Left lung (tissue), 10 donors: ENCODE measurements around the gene POLR2C. TPM values are rescaled to one million over a fixed set of nuclear protein-coding genes. Genes with fewer than 3 reads are reported as not detected.

Experiments used
- ATAC-seq: fragments of 200-7000 bp; cut with Tn5 transposase; one replicate; pipeline ENCODE4 v1.9.1; 2020; ENCODE audit warnings: moderate library complexity
- DNase-seq, 4 donors: peaks; one replicate each; pipeline ENCODE4 v3.0.0-alpha.2; 2013 to 2020
- H3K27ac ChIP-seq, 2 donors: fragments of 200-600 bp; sonication (generic) in 1 of 2; one replicate each; pipeline versions ENCODE4 v1.5.0 to v1.8.0; 2020 to 2021
- H3K27me3 ChIP-seq, 2 donors: fragments of 200-600 bp; sonication (generic) in 1 of 2; one replicate each; pipeline versions ENCODE4 v1.5.0 to v1.8.0; 2020 to 2021
- H3K36me3 ChIP-seq, 2 donors: fragments of 200-600 bp; sonication (generic) in 1 of 2; one replicate each; pipeline versions ENCODE4 v1.5.0 to v1.8.0; 2020 to 2021
- H3K4me1 ChIP-seq, 2 donors: fragments of 200-600 bp; one replicate each; pipeline ENCODE4 v1.8.0; 2021
- H3K4me3 ChIP-seq, 2 donors: fragments of 200-600 bp; sonication (generic) in 1 of 2; one replicate each; pipeline versions ENCODE4 v1.5.0 to v1.8.0; 2020 to 2021; ENCODE audit warnings: mild to moderate bottlenecking in 1 of 2
- H3K9me3 ChIP-seq, 2 donors: fragments of 200-600 bp; sonication (generic) in 1 of 2; one replicate each; pipeline versions ENCODE4 v1.5.0 to v1.8.0; 2020 to 2021
- CTCF ChIP-seq, 2 donors: fragments of 200-600 bp; sonication (generic) in 1 of 2; IDR thresholded peaks; one replicate each; pipeline versions ENCODE4 v1.5.0 to v1.8.0; 2021; ENCODE audit warnings: antibody characterized with exemption in 2 of 2
- intact Hi-C, 2 donors: fragments of 100-400 bp; cut with DNase I; formaldehyde crosslinking; loops; one replicate each; pipeline versions ENCODE4 v1.11.2 to v1.14.2; 2022
- polyA plus RNA-seq, 6 donors: library from polyadenylated mRNA; unstranded; fragments of 120-200 nt; gene quantifications; one replicate each; pipeline ENCODE4 v1.2.1, GENCODE V29; 2013; ENCODE audit not compliant: insufficient read length in 6 of 6
- total RNA-seq, 2 donors: library from RNA; stranded (reverse); fragmentation: NEBNext Ultra II Directional; extraction: Animal tissue kit (Norgen Biotek cat#: 25700); gene quantifications; one replicate each; pipeline ENCODE4 v1.2.1, GENCODE V29; 2021
- donor health status: DM: no; HTN: yes; CAD: no.
- donor health status: DM: no; HTN: no; CAD: no.

Gene POLR2C
- total and polyA plus RNA-seq, 8 donors, result 71.0 to 85.9 (median 81.9) TPM

DNA sequence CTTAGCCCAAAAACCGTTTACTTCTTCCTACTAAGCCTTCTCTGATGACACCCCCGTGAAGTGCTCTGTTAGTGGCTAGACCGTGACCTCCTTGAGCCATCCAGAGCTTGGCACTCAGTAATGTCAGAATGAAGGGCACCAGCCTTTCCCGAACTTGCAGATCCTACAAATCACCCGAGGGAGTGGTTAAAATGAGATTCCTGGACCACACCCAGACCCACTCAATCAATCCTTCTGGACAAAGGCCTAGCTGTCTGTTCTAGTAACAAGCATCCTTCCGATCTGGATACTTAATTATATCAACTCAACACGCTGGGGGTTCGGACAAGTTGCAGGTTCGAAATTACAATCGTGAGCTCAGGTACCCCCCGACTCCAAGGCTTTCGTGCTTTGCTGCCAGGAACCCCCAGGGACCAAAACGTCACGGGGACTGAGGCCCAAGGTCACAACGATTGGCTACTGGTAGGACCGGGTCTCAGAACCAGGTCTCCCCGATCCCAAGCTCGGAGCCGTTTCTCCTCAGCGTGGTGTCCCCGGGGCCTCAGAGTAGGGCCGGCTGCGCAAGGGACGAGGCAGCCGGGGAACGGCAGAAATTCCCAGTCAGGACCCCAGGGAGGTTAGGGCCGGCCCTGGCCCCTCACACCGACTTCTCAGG, 15.8 kb upstream of the POLR2C start:
- peaks cover 17 to 21% of the 10 kb centered on the region in 2 donors for H3K4me1 ChIP-seq
- intact Hi-C loops, result no loop called here
- peak; percentile 46 for ATAC-seq
- TF ChIP-seq CTCF (IDR thresholded peaks at IDR 0.05), result no peak
- H3K27ac ChIP-seq, result peak overlapping the region; percentile 78 to 89
- H3K36me3 ChIP-seq, result peaks cover 0 to 6% of the 10 kb centered on the region in 2 donors
- no peaks in the 10 kb centered on the region for H3K27me3 ChIP-seq
- peak in 3 of 4 donors; percentile 6 to 46 (median 20) for DNase-seq
- peak overlapping the region; percentile 89 to 97 for H3K4me3 ChIP-seq
- H3K9me3 ChIP-seq, result no peaks in the 10 kb centered on the region

DNA sequence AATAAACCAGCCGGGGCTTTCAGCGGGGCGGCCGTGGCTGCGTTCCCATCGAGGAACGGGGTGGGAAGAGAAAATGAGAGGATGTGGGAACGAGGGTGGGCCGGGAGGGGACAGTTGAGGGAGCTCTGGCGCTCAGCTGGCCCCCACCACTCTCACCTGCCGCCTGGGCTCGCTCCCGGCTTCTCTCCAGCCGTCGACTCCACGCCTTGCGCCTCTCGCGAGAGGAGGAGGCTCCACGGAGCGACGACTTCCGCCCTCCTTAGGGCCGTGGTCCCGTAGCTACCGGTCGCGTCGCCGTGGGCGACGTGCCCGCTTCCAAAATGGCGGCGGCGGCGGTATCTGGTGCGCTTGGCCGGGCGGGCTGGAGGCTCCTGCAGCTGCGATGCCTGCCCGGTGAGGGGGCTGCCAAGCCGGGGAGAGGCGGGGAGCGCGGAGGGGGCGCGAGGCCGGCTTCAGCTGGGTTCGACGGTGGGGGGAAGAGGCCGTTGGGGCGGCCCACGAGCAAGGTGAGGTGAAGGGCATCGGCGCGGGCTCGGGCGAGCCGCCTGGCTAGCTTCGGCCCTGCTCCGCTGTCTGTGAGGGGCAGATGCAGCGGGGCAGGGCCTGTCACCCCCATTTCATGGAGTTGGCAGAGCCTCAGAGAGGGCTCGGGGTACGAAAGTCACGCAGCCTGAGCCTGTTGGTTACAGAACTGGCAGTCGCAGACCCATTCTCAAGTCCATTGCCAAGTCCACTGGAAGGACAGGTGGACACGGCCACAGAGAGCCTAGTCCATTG, 15.1 kb upstream of the POLR2C start, which contains the start of the genes CIAPIN1 and COQ9:
Gene CIAPIN1, minus strand, starts transcription at position 200 of the 777 bp plus-strand sequence. CDS start 6,457 bp downstream, outside the sequence.
Gene COQ9, plus strand, starts transcription at position 294 of the 777 bp plus-strand sequence. Its CDS starts 27 bp downstream, at position 321.
- Histone ChIP-seq H3K4me3 (peak within 1 kb of the TSS; percentile 89 to 97), H3K27ac (peak within 1 kb of the TSS; percentile 78 to 89), H3K4me1 (peaks cover 17 to 21% of the 10 kb centered on the region in 2 donors), H3K27me3 (no peaks in the 10 kb centered on the region), H3K36me3 (peaks cover 0 to 7% of the 10 kb centered on the region in 2 donors), H3K9me3 (no peaks in the 10 kb centered on the region)
- ATAC-seq, result peak; percentile 99
- intact Hi-C loops, result no loop called here
- no peak for TF ChIP-seq CTCF (IDR thresholded peaks at IDR 0.05)
- DNase-seq, result peak; percentile 90 to 99 (median 96)

DNA sequence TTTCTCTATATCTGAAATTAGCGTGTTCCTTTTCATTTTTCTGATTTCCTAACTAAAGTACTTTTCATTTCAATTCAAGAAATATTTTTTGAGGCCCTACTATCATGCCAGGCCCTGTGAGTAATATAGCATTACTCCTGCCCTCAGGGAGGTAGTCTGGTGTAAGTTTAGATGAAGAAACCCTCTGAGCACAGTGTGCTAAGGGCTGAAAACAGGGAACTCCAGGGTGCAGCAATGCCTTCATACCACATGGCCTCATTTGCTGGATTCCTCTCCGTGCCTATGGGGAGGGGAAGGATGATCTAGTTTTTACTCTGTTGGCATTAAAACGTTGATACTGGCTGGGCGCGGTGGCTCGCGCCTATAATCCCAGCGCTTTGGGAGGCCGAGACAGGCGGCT, 10.5 kb upstream of the POLR2C start:
- DNase-seq (no peak), ATAC-seq (no peak)
- no peak overlapping the region for H3K27ac ChIP-seq
- peaks cover 0 to 53% of the 10 kb centered on the region in 2 donors for H3K36me3 ChIP-seq
- no peak overlapping the region for H3K4me3 ChIP-seq
- no peak for TF ChIP-seq CTCF (IDR thresholded peaks at IDR 0.05)
- intact Hi-C loops, result no loop called here
- no peaks in the 10 kb centered on the region for H3K9me3 ChIP-seq
- no peaks in the 10 kb centered on the region for H3K27me3 ChIP-seq
- peaks cover 11 to 12% of the 10 kb centered on the region in 2 donors for H3K4me1 ChIP-seq

- peak; percentile 57 for ATAC-seq
- H3K27ac ChIP-seq, result peak overlapping the region; percentile 71 to 86
- peaks cover 0 to 68% of the 10 kb centered on the region in 2 donors for H3K36me3 ChIP-seq
- no peaks in the 10 kb centered on the region for H3K9me3 ChIP-seq
- H3K4me1 ChIP-seq, result peaks cover 11 to 31% of the 10 kb centered on the region in 2 donors
- H3K4me3 ChIP-seq, result peak overlapping the region; percentile 94 to 96
- no peak for DNase-seq
- H3K27me3 ChIP-seq, result no peaks in the 10 kb centered on the region
- TF ChIP-seq CTCF (IDR thresholded peaks at IDR 0.05), result no peak
- intact Hi-C loops, result loop anchor here in 1 of 2 donors (5.0 kb wide), 1 partner anchor 54 kb away; no protein-coding TSS in a partner anchor
Observed at GRCh38 chr16:57462978-57463362, 491 bp downstream of the POLR2C start.

DNA sequence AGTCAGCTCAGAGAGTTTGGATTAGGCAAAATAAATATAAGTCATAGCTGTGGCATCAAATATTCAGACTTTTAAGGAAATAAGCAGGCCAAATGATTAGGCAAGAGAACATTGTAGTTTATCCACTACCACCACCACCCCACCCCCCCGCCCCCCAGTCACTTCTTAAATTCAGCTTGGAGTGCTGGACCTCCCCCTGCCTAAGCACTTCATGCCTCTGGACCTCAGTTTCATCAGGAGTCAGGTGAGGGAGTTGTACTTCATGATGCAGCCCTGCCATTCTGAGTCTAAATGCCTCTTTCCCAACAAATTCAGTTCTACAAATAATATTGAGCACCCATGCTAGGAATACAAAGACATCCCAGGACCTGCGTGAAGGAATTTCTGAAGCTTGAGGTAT, 2.0 kb downstream of the POLR2C start:
- ATAC-seq (peak; percentile 50), DNase-seq (no peak)
- H3K27ac ChIP-seq, result no peak overlapping the region
- TF ChIP-seq CTCF (IDR thresholded peaks at IDR 0.05), result no peak
- intact Hi-C loops, result loop anchor here in 1 of 2 donors (5.0 kb wide), 1 partner anchor 53 kb away; no protein-coding TSS in a partner anchor
- peaks cover 0 to 68% of the 10 kb centered on the region in 2 donors for H3K36me3 ChIP-seq
- H3K4me3 ChIP-seq, result no peak overlapping the region
- H3K27me3 ChIP-seq, result no peaks in the 10 kb centered on the region
- peaks cover 11 to 31% of the 10 kb centered on the region in 2 donors for H3K4me1 ChIP-seq
- no peaks in the 10 kb centered on the region for H3K9me3 ChIP-seq
